Measurements from ENCODE around the gene FAM107B. TPM values are rescaled to one million over a fixed set of nuclear protein-coding genes. Genes with fewer than 3 reads are reported as not detected.

The FAM107B gene
- total RNA-seq, 2 experiments from 2014 or later = 114 to 121 TPM

GRCh38 chr10:14585287-14586193 lies 189.2 kb downstream of the FAM107B start:
- POLR2A ChIA-PET = interaction anchor here (0.7 to 3.4 kb wide), 6 partner anchors 10 to 31 kb away, joined by 4 to 21 read pairs (median 4); no protein-coding TSS in a partner anchor
- DNase-seq (no peak), ATAC-seq (no peak)
- CTCF ChIA-PET = no interaction called here
- intact Hi-C loops (cut with micrococcal nuclease) = loop anchor here (2.0 to 5.0 kb wide), 2 partner anchors 17 to 33 kb away; no protein-coding TSS in a partner anchor
- Mint-ChIP-seq H3K4me3 (peak overlapping the region; percentile 50), H3K4me1 (ENCODE audit: low read depth) (peaks cover 90% of the 10 kb centered on the region), H3K36me3 (ENCODE audit: low read depth) (peaks cover 65% of the 10 kb centered on the region), H3K9me3 (no peaks in the 10 kb centered on the region), H3K27me3 (no peaks in the 10 kb centered on the region), H3K27ac (peak overlapping the region; percentile 97)
- TF ChIP-seq, protein P1, sequence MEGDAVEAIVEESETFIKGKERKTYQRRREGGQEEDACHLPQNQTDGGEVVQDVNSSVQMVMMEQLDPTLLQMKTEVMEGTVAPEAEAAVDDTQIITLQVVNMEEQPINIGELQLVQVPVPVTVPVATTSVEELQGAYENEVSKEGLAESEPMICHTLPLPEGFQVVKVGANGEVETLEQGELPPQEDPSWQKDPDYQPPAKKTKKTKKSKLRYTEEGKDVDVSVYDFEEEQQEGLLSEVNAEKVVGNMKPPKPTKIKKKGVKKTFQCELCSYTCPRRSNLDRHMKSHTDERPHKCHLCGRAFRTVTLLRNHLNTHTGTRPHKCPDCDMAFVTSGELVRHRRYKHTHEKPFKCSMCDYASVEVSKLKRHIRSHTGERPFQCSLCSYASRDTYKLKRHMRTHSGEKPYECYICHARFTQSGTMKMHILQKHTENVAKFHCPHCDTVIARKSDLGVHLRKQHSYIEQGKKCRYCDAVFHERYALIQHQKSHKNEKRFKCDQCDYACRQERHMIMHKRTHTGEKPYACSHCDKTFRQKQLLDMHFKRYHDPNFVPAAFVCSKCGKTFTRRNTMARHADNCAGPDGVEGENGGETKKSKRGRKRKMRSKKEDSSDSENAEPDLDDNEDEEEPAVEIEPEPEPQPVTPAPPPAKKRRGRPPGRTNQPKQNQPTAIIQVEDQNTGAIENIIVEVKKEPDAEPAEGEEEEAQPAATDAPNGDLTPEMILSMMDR (IDR thresholded peaks at IDR 0.05) = no peak

DNA sequence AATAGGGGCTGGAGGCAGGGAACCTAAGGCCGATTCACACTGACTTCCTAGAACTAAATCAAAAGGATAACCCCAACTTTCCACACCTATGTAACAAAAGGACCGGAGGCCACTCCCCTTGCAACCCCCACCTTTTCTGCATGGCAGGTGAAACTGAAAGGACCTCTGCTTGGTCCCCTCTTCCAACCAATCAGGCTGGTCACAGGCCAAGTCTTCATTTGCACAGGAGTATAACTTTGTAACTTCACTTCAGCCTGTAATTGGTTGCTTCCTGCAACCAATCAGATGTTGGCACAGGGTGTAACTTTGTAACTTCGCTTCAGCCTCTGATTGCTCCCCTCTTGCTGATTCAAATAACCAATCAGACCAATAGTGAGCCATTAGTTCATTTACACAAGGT lies 190.0 kb downstream of the FAM107B start:
- TF ChIP-seq, protein P1 (IDR thresholded peaks at IDR 0.05) = no peak
- intact Hi-C loops (cut with micrococcal nuclease) = loop anchor here (1.0 to 5.0 kb wide), 2 partner anchors 21 to 32 kb away; no protein-coding TSS in a partner anchor
- peaks cover 63% of the 10 kb centered on the region for H3K36me3 Mint-ChIP-seq (ENCODE audit: low read depth)
- no peaks in the 10 kb centered on the region for H3K27me3 Mint-ChIP-seq
- H3K4me1 Mint-ChIP-seq (ENCODE audit: low read depth) = peaks cover 86% of the 10 kb centered on the region
- CTCF ChIA-PET = interaction anchor here (2.1 kb wide), 1 partner anchor 22 kb away, joined by 7 read pairs; no protein-coding TSS in a partner anchor
- peak overlapping the region; percentile 97 for H3K27ac Mint-ChIP-seq
- peak overlapping the region; percentile 54 for H3K4me3 Mint-ChIP-seq
- no peaks in the 10 kb centered on the region for H3K9me3 Mint-ChIP-seq
- POLR2A ChIA-PET = interaction anchor here (1.0 to 3.4 kb wide), 6 partner anchors 10 to 27 kb away, joined by 3 to 21 read pairs (median 12); no protein-coding TSS in a partner anchor
- DNase-seq (peak; percentile 80), ATAC-seq (peak; percentile 35)

- H3K27ac Mint-ChIP-seq = peak overlapping the region; percentile 97
- ChIA-PET POLR2A (interaction anchor here (0.7 to 3.4 kb wide), 12 partner anchors 9 to 31 kb away, joined by 3 to 21 read pairs (median 4); no protein-coding TSS in a partner anchor), CTCF (interaction anchor here (1.0 to 2.1 kb wide), 7 partner anchors 9 to 41 kb away, joined by 3 to 7 read pairs (median 6); no protein-coding TSS in a partner anchor)
- H3K9me3 Mint-ChIP-seq = no peaks in the 10 kb centered on the region
- ATAC-seq (peak; percentile 24), DNase-seq (peak; percentile 50)
- peaks cover 87% of the 10 kb centered on the region for H3K4me1 Mint-ChIP-seq (ENCODE audit: low read depth)
- peak overlapping the region; percentile 54 for H3K4me3 Mint-ChIP-seq
- H3K36me3 Mint-ChIP-seq (ENCODE audit: low read depth) = peaks cover 59% of the 10 kb centered on the region
- intact Hi-C loops (cut with micrococcal nuclease) = loop anchor here (1.0 kb wide), 1 partner anchor 21 kb away; no protein-coding TSS in a partner anchor
- no peaks in the 10 kb centered on the region for H3K27me3 Mint-ChIP-seq
- TF ChIP-seq, protein P1 (IDR thresholded peaks at IDR 0.05) = no peak
These were observed 190.7 kb downstream of the FAM107B start for GRCh38 chr10:14583967-14584366.

GRCh38 chr10:14583252-14583651 lies 191.4 kb downstream of the FAM107B start:
- peak overlapping the region; percentile 54 for H3K4me3 Mint-ChIP-seq
- TF ChIP-seq, protein P1 (IDR thresholded peaks at IDR 0.05) = no peak
- ATAC-seq (peak; percentile 63), DNase-seq (peak; percentile 96)
- POLR2A ChIA-PET = interaction anchor here (1.0 to 3.4 kb wide), 12 partner anchors 9 to 74 kb away, joined by 3 to 21 read pairs (median 4); no protein-coding TSS in a partner anchor
- peaks cover 87% of the 10 kb centered on the region for H3K4me1 Mint-ChIP-seq (ENCODE audit: low read depth)
- CTCF ChIA-PET = interaction anchor here (1.0 to 2.1 kb wide), 10 partner anchors 8 to 54 kb away, joined by 3 to 7 read pairs (median 5); no protein-coding TSS in a partner anchor
- peaks cover 56% of the 10 kb centered on the region for H3K36me3 Mint-ChIP-seq (ENCODE audit: low read depth)
- no peaks in the 10 kb centered on the region for H3K27me3 Mint-ChIP-seq
- H3K27ac Mint-ChIP-seq = peak overlapping the region; percentile 97
- intact Hi-C loops (cut with micrococcal nuclease) = no loop called here
- H3K9me3 Mint-ChIP-seq = no peaks in the 10 kb centered on the region

Data from activated CD8-positive, alpha-beta T cell treated with anti-CD3 and anti-CD28 coated beads for 36 hours (primary cell).